GM18511 (cell line): ENCODE measurements around the gene AP1S3.
"Not testable (repeated sequence)": the region's sequence is repeated elsewhere in the genome, so short reads cannot be mapped to it uniquely, and the experiment has no call there.

Experiments used
- ATAC-seq: cut with Tn5 transposase; IDR thresholded peaks from one replicate; pipeline ENCODE4 v1.9.1; 2021; ENCODE audit warnings: mild to moderate bottlenecking, moderate library complexity; ENCODE audit not compliant: unreplicated experiment

The AP1S3 gene

GRCh38 chr2:223811757-223812156 is 25.6 kb downstream of the AP1S3 start:
- no peak for ATAC-seq

GRCh38 chr2:223805008-223805407 is 32.4 kb downstream of the AP1S3 start:
- ATAC-seq = no peak

GRCh38 chr2:223801736-223802135 is 35.6 kb downstream of the AP1S3 start:
- ATAC-seq = no peak

- ATAC-seq = no peak
Measured at GRCh38 chr2:223800908-223801307, 36.5 kb downstream of the AP1S3 start.

- ATAC-seq = peak; percentile 99
Measured at GRCh38 chr2:223797811-223798721, 39.3 kb downstream of the AP1S3 start.

- ATAC-seq = no peak
Measured at GRCh38 chr2:223797037-223797436, 40.3 kb downstream of the AP1S3 start.

- no peak for ATAC-seq
Measured at GRCh38 chr2:223789423-223789822, 48.0 kb downstream of the AP1S3 start.

GRCh38 chr2:223788826-223789225 is 48.6 kb downstream of the AP1S3 start:
- ATAC-seq = no peak

- ATAC-seq = not testable (repeated sequence)
Measured at GRCh38 chr2:223788106-223788505, 49.3 kb downstream of the AP1S3 start.

- ATAC-seq = peak; percentile 46
Measured at GRCh38 chr2:223787358-223787757, 50.0 kb downstream of the AP1S3 start.

GRCh38 chr2:223786943-223787342 is 50.4 kb downstream of the AP1S3 start:
- ATAC-seq = peak; percentile 81

- no peak for ATAC-seq
Measured at GRCh38 chr2:223786236-223786635, 51.1 kb downstream of the AP1S3 start.

- ATAC-seq = no peak
Measured at GRCh38 chr2:223784221-223784772, 53.1 kb downstream of the AP1S3 start.

GRCh38 chr2:223782629-223783028 is 54.8 kb downstream of the AP1S3 start:
- ATAC-seq = no peak

- ATAC-seq = no peak
Measured at GRCh38 chr2:223781560-223781959, 55.8 kb downstream of the AP1S3 start.

GRCh38 chr2:223779877-223780276 is 57.5 kb downstream of the AP1S3 start:
- ATAC-seq = peak; percentile 75

- no peak for ATAC-seq
Measured at GRCh38 chr2:223774193-223774592, 63.2 kb downstream of the AP1S3 start.

- no peak for ATAC-seq
Measured at GRCh38 chr2:223772363-223772762, 65.0 kb downstream of the AP1S3 start.

- ATAC-seq = no peak
Measured at GRCh38 chr2:223771475-223771874, 65.9 kb downstream of the AP1S3 start.

GRCh38 chr2:223768179-223768578 is 69.2 kb downstream of the AP1S3 start:
- ATAC-seq = no peak

- no peak for ATAC-seq
Measured at GRCh38 chr2:223767341-223767740, 70.0 kb downstream of the AP1S3 start.

GRCh38 chr2:223765221-223765785 is 72.1 kb downstream of the AP1S3 start:
- no peak for ATAC-seq
